Measurements from ENCODE around the gene TRMT6. TPM values are rescaled to one million over a fixed set of nuclear protein-coding genes. Genes with fewer than 3 reads are reported as not detected.

Gene TRMT6
- total RNA-seq, 1 donor from 2014 or later: 9.6 TPM

DNA sequence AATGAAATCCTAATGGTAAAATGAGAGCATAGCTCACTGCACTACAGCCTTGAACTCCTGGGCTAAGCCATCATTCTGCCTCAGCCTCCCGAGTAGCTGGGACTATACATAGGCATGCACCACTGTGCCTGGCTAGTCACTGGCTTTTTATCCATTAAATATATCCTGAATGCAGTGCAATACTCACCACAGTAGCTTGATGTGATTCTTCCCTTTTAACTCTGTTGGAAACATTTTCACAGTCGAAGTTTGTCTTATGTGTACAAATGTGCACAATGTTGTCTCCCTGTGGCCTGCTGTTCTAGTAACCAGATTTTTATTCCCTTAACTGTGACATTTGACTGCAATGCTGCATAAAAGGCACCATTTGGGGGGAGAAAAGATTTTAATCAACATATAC, 56.7 kb downstream of the TRMT6 start:
- Histone ChIP-seq H3K4me1 (no peaks in the 10 kb centered on the region), H3K36me3 (no peaks in the 10 kb centered on the region), H3K27ac (no peak overlapping the region), H3K9me3 (no peaks in the 10 kb centered on the region), H3K27me3 (no peaks in the 10 kb centered on the region), H3K4me3 (no peak overlapping the region)
- TF ChIP-seq, protein P1, sequence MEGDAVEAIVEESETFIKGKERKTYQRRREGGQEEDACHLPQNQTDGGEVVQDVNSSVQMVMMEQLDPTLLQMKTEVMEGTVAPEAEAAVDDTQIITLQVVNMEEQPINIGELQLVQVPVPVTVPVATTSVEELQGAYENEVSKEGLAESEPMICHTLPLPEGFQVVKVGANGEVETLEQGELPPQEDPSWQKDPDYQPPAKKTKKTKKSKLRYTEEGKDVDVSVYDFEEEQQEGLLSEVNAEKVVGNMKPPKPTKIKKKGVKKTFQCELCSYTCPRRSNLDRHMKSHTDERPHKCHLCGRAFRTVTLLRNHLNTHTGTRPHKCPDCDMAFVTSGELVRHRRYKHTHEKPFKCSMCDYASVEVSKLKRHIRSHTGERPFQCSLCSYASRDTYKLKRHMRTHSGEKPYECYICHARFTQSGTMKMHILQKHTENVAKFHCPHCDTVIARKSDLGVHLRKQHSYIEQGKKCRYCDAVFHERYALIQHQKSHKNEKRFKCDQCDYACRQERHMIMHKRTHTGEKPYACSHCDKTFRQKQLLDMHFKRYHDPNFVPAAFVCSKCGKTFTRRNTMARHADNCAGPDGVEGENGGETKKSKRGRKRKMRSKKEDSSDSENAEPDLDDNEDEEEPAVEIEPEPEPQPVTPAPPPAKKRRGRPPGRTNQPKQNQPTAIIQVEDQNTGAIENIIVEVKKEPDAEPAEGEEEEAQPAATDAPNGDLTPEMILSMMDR (IDR thresholded peaks at IDR 0.05): no peak
- no peak for DNase-seq (ENCODE audit: extremely low spot score in 2 of 2)
- intact Hi-C loops (cut with DNase I): no loop called here

DNA sequence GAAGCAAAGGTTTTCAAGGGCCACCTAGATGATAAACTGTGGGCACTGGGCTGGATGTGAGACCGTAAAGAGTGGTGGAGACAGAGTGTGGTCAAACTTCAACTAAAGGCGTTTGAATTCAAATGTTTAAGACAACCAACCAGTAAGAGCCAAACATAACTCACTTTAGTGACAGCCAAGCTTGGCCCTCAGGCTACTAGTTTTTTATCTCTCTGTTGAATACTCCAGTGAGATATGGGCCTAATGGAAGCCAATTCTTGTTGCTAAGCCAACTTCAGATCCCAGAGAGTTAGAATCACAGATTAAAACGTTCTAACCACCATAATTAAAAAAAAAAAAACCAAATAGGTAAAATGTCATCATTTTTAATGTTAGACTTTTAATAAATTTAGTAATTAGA, 57.3 kb downstream of the TRMT6 start:
- no peak overlapping the region for H3K27ac ChIP-seq
- H3K4me3 ChIP-seq: no peak overlapping the region
- no peaks in the 10 kb centered on the region for H3K36me3 ChIP-seq
- intact Hi-C loops (cut with DNase I): no loop called here
- no peak for TF ChIP-seq POLR2A (IDR thresholded peaks at IDR 0.05)
- TF ChIP-seq, protein P1 (IDR thresholded peaks at IDR 0.05): no peak
- TF ChIP-seq POLR2AphosphoS5 (IDR thresholded peaks at IDR 0.05; ENCODE audit: insufficient read depth in 1 of 2, low read depth in 1 of 2): no peak
- no peaks in the 10 kb centered on the region for H3K4me1 ChIP-seq
- no peaks in the 10 kb centered on the region for H3K9me3 ChIP-seq
- DNase-seq (ENCODE audit: extremely low spot score in 2 of 2): no peak
- no peaks in the 10 kb centered on the region for H3K27me3 ChIP-seq

DNA sequence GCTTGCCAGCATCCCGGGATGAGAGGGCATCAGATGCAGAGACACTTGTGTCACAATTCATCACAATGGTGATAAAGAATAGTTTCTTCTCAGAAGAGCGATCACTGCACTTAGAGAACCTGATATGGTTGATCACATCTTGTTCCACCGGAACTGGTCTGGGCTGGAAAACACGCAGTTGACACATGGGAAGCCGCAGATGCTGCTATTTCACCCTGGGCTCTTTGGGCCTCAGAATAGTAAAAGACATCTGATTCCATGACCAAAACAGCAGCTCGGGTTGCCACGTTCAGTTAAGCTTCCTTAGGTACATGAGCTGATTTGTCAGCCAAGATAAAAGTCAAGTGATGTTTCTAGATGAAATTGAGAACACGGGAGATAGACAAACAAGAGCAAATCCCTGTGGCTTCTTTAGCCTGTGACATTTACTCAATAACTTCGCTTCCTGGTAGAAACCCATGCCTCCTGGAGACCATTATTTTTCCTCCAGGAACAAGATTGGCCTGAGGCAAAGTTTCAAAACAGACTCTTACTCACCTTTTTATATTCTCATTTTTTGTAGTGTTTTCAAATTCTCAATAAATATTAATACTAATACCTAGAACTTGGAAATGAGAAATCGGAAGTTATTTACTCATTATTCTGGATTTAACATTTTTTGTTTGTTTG, 59.4 kb downstream of the TRMT6 start:
- DNase-seq (ENCODE audit: extremely low spot score in 2 of 2): no peak
- Histone ChIP-seq H3K27me3 (no peaks in the 10 kb centered on the region), H3K4me1 (no peaks in the 10 kb centered on the region), H3K4me3 (no peak overlapping the region), H3K36me3 (no peaks in the 10 kb centered on the region), H3K9me3 (no peaks in the 10 kb centered on the region), H3K27ac (no peak overlapping the region)
- intact Hi-C loops (cut with DNase I): no loop called here
- no peak for TF ChIP-seq POLR2AphosphoS5 (IDR thresholded peaks at IDR 0.05; ENCODE audit: insufficient read depth in 1 of 2, low read depth in 1 of 2)
- TF ChIP-seq, protein P1 (IDR thresholded peaks at IDR 0.05): no peak
- no peak for TF ChIP-seq POLR2A (IDR thresholded peaks at IDR 0.05)

DNA sequence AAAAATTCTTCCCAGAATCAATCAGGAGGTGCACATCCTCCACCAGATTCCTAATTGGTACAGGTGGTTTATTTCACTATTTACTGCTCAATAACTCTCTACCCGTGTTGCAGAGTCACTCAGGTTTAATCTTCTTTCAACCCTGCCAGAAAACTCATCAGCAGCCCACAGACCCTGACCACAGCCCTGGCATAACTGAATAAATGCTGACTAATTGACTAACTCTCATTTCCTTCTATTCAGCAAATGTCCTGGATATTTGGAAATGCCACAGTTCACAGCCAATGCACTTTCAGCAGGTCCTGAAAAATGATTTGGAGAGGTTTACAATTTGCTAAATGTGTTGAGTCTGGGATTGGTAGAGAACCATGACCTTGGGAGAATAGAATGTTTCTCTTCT, 62.3 kb downstream of the TRMT6 start:
- TF ChIP-seq, protein P1 (IDR thresholded peaks at IDR 0.05): no peak
- TF ChIP-seq POLR2A (IDR thresholded peaks at IDR 0.05) (no peak), POLR2AphosphoS5 (IDR thresholded peaks at IDR 0.05; ENCODE audit: insufficient read depth in 1 of 2, low read depth in 1 of 2) (no peak)
- H3K36me3 ChIP-seq: no peaks in the 10 kb centered on the region
- H3K9me3 ChIP-seq: no peaks in the 10 kb centered on the region
- no peak overlapping the region for H3K27ac ChIP-seq
- no peaks in the 10 kb centered on the region for H3K27me3 ChIP-seq
- no peaks in the 10 kb centered on the region for H3K4me1 ChIP-seq
- intact Hi-C loops (cut with DNase I): no loop called here
- DNase-seq (ENCODE audit: extremely low spot score in 2 of 2): no peak
- H3K4me3 ChIP-seq: no peak overlapping the region

DNA sequence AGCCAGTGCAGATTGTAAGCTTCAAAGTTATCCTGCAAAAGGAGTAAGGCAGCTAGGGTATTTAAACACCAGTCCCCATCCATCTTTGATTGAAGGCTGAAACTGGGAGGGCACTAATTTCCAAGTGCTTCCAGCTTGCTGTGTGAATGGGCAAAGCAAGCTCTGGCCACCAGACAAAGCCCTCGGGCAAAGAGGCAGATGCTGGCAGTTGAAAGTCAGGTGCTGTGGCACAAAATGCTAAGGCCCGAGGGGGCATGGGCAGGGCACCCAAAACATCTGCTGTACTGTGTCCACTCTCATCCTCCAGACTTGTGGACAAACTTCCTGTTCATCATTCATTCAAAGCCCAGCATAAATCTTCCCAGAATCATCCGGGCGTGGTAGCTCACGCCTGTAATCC, 62.9 kb downstream of the TRMT6 start:
- no peaks in the 10 kb centered on the region for H3K27me3 ChIP-seq
- no peak for DNase-seq (ENCODE audit: extremely low spot score in 2 of 2)
- intact Hi-C loops (cut with DNase I): no loop called here
- H3K4me1 ChIP-seq: no peaks in the 10 kb centered on the region
- no peaks in the 10 kb centered on the region for H3K9me3 ChIP-seq
- no peaks in the 10 kb centered on the region for H3K36me3 ChIP-seq
- TF ChIP-seq POLR2AphosphoS5 (IDR thresholded peaks at IDR 0.05; ENCODE audit: insufficient read depth in 1 of 2, low read depth in 1 of 2) (no peak), POLR2A (IDR thresholded peaks at IDR 0.05) (no peak)
- TF ChIP-seq, protein P1 (IDR thresholded peaks at IDR 0.05): no peak
- no peak overlapping the region for H3K4me3 ChIP-seq
- no peak overlapping the region for H3K27ac ChIP-seq

Measured in vagina (tissue), 2 donors.